Islet of Langerhans (tissue), 1 donor: Measurements from ENCODE around the gene COL28A1.

Source experiments
- FAIRE-seq: peaks from one replicate; lab custom pipeline; 2011; peaks lifted over from hg19 to GRCh38; lab: Jason Lieb, UNC

Gene COL28A1

DNA sequence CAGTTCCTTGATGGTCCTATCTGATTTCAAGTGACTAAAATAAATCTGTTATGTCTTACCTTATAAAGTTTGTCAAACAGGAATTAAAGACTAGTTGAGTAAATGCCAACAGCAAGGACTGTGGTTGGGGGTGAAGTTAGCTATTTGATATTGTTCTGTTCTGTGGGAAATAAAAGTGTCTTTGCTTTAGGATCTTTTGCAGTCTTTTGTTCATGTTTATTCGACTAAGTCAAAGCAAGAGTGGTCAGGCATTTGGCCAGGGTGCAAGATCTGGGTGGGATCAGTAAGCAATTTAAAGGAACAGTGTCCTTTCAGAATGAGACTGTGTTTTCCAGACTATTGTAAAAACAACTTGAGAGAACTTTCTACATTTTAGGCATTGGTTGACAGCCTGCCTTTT, at the start of gene COL28A1:
TSS of gene COL28A1 (minus strand) at position 183 of the 400 bp plus-strand sequence. CDS start 2,998 bp downstream, outside the sequence.
- no peak for FAIRE-seq

DNA sequence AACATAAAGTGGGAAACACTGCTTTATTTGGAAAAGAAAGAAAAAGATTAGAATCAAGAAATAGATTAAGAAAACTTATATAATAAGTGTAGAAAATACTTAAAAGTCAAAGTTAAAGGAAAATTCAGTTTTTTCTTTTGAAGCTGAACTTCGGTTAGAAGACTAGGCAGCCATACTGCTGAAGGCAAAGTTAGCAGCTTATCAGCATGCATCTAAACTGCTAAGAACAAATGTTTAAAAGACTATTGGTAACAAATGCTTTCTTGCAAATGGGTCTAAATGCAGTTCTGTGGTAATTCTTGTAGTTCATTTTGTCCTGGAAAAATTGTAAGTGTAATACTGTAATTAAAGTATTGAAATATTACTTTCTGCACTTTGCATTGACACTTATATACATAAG, 49.0 kb upstream of the COL28A1 start:
- no peak for FAIRE-seq

DNA sequence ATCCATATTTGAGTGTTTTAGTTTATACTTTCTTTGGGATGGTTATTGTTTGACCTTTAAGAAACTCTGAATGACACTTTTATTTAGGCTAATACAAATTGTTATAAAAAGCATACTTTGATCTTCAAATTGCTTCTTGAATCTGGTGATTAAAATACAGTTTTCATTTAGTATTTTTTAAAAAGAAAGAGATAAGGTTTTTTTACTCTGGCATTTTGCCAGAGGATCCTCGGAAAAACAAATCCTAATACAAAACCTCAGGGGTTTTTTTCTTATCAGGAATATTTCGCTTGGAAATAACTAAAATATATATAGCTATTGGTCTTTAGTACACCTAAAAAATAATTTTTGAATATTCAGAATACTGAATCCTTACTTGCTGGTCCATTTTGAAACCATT, 48.1 kb upstream of the COL28A1 start:
- peak; percentile 21 for FAIRE-seq

DNA sequence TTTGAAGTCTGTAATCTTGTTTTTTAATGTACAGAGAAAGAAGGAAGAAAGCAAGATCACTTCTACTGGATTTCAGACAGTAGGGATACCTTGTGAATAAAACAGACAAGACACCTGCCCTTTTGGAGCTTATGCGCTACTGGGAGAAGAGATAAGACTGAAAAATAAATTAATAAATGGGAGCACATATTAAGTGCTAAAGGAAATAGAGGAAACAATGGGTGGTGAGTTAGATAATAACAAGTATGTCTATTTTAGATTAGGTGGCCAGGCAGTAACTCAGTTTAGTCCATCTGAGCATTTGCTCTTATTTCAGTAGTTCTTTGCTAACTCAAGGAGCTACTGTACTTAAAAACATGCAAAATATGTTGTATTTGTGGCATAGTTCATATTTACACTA, 46.9 kb upstream of the COL28A1 start:
- FAIRE-seq = no peak

DNA sequence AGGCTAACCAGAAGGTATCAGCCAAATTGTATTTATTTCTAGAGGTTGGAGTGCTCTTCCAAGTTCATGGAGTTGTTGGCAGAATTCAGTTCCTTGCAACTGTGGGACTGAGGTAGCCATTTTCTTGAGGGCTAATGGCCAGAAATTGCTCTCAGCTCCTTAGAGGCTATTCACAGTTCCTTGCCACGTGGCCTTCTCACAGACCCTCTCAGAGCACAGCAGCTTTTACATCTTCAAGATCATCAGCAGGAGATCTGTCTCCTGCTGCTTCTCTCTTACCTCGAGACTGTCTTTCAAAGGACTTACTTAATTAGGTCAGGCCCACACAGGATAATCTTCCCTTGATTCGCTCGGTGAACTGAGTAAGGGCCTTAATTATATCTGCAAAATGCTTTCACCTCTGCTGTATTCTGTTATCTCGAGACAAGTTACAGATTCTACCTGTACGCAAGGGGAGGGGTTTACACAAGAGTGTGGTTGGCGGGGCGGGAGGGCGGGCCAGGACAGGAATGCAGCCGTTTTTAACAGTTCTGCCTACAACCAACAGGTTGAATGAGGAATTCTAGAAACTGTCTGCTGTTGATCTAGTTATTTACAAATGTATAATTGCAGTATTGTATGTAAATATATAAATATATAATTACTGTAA, 46.0 kb upstream of the COL28A1 start:
- FAIRE-seq = no peak

DNA sequence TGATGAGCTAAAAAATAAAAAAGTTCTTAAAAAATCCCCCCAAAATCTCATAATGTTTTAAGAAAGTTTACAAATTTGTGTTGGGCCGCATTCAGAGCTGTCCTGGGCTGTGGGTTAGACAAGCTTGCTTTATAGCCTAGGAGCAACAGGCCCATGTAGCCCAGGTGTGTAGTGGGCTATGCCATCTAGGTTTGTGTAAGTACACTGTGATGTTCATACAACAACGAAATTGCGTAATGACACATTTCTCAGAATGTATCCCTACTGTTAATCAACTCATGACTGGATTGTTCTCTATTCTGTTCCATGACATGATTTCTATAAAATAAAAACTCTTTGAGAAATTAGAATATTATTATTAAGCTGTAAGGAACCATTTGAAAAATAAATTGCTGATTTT, 44.0 kb upstream of the COL28A1 start:
- no peak for FAIRE-seq

DNA sequence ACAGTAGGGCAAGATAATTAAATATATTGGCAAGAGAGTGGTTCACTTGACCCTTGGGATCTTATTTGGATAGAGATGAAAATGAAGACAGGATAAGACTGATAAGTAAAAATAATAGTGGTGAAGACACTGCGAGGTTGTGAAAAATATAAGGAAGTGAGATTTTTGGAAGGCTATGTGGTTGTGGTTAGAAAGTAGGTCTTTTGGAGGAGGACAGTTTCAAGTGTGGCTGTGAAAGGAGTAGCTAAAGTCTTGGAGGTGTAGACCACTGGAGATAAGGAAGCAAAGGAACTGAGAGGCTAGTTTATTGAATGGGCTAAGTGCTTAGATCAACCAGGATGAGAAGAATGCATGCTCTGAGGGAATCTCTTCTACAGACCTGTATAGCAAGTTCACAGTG, 42.2 kb upstream of the COL28A1 start:
- no peak for FAIRE-seq

DNA sequence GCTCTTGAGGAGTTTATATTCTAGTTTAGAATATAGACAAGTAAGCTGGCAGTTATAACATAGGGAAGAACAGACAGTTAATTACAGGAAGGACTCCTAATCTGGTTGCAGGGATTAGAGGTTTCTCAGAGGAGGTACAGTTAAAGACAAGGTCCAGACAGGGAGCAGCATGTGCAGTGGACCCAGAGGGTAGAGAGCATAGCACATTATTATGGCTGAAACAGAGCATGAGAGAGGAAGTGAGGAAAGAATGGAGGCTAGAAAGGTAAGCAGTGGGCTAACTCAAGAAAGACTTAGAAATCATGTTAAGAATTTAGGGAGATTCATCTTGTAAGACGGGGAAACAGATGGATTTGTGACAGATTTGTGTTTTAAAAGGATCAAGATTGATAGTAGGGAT, 40.7 kb upstream of the COL28A1 start:
- FAIRE-seq = no peak

DNA sequence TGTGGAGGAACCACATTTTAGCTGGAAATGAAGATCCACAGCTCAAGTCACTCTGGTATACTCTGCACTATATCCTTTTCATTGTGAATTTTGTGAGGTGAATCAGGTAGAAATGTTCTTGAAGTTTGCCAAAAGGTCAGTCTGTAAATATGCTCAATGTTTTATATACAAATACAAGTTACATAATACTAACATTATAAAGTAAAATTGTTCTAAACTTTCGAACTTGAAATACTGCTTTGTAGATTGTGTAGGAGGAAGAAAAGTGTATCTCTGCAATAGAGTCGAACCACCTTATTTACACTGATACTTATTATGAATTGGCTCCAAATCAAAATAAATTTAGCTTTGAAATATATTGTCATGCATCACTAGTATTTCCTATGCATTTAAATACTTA, 38.0 kb upstream of the COL28A1 start:
- FAIRE-seq = no peak

DNA sequence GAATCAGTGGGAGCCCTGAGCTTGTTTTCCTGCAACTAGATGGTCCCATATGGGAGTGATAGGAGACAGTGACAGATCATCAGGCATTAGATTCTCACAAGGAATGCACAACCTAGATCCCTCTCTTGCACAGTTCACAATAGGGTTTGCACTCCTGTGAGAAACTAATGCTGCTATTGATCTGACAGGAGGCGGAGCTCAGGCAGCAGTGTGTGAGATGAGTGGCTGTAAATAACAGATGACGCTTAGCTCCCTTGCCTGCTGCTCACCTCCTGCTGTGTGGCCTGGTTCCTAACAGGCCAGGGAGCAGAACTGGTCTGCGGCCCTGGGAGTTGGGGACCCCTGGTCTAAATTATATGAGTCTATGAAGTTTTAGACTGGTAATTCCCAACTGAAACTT, 34.9 kb upstream of the COL28A1 start:
- FAIRE-seq = no peak

DNA sequence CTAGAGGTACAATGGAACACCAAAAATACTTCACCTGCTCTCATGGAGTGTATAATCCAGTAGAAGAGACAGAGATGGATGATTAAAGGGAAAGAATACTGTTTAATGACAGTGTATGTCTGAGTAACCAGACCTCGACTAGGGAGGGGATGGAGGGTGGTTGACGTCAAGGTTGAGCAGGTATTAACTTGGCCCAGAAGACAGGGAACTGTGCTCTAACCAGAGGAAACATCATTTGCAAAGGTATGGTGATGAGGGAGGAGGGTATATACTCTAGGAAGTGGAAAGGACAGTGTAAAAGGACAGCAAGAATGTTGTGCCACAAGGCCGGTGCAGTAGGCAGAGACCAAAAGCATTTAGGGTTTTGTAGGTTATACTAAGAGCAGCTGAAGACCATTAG, 33.9 kb upstream of the COL28A1 start:
- FAIRE-seq = no peak

DNA sequence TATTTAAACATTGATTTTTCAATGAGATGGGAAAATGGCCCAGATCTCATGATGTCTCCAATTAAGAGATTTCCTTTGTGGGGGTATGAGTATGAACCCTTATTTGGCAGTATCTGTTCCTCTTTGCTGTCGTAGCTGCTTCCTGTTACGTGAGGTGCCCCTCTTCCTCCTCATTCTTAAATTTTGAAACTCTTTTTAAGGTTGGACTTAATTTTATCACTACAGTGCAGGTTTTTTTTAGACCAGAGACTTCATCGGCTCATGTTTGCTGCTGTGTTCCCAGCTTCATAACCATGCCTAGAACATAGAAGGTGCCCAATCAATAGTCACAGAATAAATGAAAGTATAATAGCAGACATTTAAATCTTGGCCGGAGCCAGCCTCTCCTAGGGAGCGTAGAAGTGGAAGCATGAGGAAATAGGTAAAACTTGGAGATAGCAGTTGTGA, 33.4 kb upstream of the COL28A1 start:
- no peak for FAIRE-seq

DNA sequence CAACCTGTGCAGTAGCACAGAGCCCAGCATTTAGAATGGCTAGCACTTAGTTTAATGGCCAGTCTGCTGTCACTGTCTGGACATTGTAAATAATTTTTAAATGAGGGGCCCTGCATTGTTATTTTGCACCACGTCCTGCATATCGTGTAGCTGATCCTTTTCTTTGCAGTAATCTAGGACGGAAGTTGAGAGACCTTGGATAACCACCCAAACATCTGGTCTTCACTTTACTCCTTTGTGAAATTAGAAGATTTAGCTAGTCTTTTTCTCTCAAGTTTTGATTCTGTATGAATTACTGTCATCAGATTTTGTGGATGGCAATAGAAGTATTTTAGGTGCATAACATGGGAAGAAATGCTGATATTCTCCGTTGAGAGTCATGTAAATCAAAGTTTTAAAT, 32.9 kb upstream of the COL28A1 start:
- no peak for FAIRE-seq

DNA sequence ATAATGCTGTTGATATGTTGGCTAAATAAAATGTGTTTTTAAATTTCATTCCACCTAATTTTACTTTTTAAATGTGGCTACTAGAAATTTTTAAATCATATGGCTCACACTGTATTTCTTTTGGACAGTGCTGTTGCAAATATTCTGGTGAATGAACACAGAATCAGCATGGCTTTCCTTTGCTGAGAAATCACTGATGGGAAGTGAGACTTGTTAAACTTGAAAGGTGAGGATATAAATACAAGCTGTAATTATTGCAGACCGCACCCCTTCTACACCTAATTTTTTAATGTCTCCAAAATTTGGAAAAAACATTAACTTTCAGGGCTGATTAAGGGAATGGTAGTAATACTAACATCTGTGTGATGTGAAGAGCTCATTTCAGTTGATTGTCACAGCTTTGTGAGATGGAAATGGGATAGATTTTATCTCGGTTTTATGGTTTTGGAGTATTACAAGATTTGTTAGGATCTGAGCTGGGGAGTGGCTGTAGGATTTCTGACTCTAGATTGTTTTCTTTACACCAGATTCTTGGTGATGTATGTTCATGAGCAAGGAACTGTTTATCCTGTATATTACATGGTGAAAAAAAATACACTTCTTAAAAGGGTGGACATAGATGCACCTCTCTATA, 32.3 kb upstream of the COL28A1 start:
- peak; percentile 66 for FAIRE-seq

DNA sequence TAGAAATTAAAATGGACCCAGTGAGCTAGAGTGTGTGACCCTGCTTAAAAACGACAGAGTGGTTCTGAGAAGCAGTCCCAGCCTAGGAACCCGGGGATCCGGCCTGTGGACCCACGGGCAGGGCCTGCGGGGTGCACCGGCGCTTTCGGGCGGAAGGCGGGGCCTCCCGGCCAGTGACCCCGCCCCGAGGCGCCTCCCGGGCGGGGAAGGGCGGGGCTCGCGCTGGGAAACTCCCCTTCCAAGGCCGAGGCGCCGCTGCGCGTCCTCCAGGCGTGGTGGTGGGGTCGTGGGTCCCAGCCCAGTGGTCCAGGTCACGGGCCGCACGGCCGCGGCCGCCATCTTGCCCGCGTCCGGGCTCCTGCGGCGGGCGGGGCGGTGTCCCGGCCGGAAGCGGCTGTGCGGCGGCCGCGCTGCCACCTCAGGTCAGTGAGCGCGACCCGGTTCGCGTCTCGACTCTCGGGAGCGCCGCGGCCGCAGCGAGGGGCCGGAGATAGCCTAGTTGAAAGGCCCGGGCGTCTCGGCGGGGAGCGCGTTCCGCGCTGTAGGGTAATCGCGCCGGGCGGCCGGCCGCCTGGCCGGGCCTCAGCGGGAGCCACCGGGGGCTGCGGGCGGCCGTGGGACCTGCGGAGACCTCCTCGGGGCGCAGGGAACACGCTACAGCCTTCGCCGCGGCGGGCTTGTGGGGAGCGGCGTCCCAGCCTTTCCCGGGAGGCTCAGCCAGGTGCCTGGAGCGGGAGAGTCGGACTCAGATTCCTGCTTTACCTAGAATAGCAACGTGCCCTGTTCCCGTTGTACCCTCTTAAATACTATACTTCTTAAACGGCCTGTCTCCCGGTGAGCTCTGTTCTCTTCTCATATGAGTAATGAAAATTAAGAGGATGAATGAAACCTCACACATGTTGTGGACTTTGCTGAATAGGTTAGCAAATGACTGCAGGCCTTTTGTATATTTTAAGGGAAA, 31.3 kb upstream of the COL28A1 start, which contains the start of gene MIOS:
TSS of gene MIOS (plus strand) at position 234 of the 961 bp plus-strand sequence. CDS start 5,592 bp downstream, outside the sequence.
- FAIRE-seq = no peak

DNA sequence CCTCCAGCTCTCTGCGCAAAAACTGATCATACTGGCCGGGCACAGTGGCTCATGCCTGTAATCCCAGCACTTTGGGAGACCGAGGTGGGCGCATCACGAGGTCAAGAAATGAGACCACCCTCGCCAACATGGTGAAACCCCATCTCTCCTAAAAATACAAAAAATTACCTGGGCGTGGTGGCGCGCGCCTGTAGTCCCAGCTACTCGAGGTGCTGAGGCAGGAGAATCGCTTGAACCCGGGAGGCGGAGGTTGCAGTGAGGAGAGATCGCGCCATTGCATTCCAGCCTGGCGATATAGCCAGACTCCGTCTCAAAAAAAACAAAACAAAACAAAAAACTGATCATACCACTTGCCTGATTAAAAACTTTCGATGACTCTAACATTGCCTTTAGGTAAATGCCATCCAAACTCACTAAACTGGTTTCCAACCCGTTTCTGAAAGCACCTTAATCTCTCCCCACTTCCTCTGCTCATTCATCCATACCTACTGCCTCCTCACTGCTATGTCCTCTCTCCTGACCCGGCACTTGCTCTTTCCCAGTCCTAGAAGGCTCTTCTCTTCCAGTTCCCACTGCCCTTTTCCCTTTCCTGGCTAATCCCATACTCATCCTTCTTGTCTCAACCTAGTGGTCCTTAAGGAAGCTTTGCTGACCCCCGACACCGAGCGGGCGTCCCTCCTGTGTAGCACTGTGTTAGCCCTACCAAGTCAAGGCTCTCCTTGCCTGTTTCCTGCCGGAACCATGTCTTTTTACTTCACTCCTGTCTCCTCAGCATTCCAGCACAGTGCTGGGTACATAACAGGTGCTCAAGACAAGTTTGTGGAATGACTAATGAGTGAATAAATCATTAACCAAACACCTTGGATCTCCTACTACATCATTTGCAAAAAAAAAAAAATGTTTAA, 30.3 kb upstream of the COL28A1 start:
- no peak for FAIRE-seq

DNA sequence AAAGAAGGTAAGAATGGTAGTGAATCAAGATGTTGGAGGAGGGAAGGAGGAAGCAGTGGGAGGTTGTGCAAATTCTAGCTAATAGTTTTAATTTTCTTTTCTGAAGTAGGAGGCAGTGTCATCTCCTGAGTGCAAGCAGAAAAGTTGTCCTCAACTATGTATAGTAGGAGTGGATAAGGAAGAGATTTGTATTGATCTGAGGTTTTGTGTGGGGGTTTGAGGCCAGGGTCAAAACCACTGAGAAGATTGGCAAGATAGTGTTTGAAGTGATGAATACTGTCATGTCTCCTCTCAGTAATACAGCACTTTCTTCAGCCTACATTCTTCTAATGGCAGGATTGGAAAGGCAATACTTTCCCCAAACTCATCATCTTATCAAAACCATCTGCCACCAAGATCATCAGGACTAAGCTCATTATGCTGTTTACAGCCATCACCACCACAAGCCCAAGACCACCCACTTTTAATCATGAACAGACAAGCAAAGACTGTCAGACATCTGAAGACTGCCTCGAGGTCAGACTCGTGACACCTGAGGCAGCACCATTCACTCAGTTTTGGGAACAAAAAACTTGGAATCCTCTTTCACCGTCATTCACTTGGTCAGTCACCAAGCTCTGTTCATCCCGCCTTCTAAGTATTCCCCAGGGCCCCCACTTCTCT, 29.5 kb upstream of the COL28A1 start:
- FAIRE-seq = no peak

DNA sequence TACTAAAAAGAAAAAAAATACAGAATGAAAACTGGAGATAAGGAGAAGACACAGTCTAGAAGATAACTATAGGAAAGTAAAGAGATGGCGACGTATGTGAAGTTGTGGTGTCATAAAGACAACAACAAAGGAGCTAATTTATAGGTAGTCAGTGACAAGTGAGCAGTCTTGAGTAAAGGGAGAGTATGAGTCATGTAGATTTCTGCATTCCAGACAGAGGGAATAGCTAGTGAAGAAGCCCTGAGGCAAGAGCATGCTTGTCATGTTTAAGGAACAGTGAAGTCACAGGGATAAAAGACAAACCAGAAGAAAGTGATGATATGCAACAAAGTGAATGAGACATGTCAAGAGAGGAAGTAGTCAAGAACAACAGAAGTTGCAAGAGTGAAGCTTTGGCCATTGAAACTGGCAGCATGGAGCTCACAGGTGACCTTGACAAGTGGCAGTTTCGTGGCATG, 28.7 kb upstream of the COL28A1 start:
- no peak for FAIRE-seq

DNA sequence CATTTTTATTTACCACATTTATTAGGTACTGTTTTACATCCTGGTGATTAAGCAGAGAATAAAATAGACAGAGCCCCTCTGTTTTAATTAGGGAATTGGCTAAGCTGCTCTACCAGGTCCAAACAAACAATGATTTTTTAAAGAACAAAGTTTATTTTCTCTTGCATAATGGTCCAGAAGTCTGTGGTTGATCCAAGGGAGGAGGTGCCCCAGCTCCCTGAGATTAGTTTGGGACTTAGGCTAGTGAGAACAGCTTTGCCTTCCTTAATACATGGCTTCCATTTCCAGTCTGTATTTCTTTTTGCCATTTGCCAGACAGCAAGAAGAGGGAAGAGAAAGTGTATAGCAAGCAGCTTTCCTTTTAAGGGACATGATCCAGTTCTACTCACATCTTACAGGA, 28.1 kb upstream of the COL28A1 start:
- no peak for FAIRE-seq

DNA sequence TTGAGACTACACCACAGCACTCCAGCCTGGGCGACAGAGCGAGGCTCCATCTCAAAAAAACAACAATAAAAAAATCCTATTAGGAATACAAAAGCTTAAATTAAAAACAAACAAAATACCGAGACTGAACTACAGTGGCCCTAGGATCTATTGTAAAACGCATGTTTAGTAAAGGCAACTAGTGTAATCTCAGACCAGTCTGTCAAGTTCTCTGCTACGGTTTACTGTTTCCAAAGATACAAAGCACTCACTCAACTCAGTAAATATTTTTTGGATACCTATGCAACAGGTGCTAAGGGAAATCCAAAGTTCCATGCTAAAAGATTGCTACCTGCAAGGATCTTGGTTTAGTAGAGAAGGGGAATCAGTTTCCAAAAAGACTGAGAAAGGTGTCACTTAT, 27.6 kb upstream of the COL28A1 start:
- FAIRE-seq = no peak

DNA sequence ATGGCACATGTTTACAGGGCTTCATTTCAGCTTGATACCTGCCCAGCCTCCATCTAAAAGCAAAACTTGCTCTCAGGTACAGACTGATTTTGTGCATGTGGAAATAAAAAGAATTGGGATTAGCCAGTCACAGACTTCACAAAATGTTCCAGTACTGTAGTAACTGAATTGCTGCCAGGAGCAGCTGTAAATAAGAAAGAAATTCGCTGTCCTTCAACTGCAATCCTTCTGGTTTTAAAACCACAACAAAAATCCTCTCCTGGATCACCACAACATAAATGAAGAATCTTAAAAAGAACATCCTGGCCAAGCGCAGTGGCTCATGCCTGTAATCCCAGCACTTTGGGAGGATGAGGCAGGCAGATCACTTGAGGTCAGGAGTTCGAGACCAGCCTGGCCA, 27.1 kb upstream of the COL28A1 start:
- FAIRE-seq = no peak
